HFF-Myc (cell line): ENCODE results near the gene RAE1.

Experiments used
- DNase-seq: peaks from one replicate; pipeline ENCODE4 v3.0.0-alpha.2; 2011; ENCODE audit warnings: low read depth; ENCODE audit errors: extremely low read depth
- H3K4me3 ChIP-seq: replicated peaks from 2 replicates; pipeline ENCODE4 v1.5.1; 2011; ENCODE audit warnings: low read depth, mild to moderate bottlenecking, control low read depth, low read length
- TF ChIP-seq, protein P1 (sequence below): IDR thresholded peaks from 2 replicates; pipeline ENCODE4 v1.5.1; 2012; ENCODE audit warnings: mild to moderate bottlenecking, low read depth, low read length, control low read depth; ENCODE audit errors: missing control alignments

The RAE1 gene

DNA sequence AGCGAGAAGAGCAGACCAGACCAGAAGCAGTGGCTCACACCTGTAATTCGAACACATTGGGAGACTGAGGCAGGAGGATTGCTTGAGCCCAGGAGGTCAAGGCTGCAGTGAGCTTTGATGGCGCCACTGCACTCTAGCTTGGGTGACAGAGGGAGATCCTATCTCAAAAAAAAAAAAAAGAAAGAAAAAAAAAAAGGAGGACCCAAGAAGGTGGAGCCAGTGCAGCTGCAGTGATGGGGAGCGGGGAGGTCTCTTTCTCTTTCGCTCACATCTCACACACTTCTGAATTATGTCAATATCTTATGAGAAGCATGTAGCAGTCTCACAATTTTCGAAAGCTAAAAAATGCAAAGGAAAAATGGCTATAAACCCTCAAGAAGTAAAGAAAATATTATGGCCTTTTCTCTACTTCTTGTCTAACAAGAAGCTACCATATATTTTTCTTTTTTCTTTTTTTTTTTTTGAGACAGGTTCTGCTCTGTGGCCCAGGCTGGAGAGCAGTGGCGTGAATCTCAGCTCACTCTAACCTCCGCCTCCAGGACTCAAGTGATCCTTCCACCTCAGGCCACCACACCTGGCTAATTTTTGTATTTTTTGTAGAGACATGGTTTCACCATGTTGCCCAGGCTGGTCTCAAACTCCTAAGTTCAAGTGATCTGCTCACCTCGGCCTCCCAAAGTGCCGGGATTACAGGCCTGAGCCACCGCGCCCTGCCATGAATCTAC lies 25.3 kb upstream of the RAE1 start:
- TF ChIP-seq, protein P1, sequence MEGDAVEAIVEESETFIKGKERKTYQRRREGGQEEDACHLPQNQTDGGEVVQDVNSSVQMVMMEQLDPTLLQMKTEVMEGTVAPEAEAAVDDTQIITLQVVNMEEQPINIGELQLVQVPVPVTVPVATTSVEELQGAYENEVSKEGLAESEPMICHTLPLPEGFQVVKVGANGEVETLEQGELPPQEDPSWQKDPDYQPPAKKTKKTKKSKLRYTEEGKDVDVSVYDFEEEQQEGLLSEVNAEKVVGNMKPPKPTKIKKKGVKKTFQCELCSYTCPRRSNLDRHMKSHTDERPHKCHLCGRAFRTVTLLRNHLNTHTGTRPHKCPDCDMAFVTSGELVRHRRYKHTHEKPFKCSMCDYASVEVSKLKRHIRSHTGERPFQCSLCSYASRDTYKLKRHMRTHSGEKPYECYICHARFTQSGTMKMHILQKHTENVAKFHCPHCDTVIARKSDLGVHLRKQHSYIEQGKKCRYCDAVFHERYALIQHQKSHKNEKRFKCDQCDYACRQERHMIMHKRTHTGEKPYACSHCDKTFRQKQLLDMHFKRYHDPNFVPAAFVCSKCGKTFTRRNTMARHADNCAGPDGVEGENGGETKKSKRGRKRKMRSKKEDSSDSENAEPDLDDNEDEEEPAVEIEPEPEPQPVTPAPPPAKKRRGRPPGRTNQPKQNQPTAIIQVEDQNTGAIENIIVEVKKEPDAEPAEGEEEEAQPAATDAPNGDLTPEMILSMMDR: no peak
- H3K4me3 ChIP-seq: no peak overlapping the region
- no peak for DNase-seq

DNA sequence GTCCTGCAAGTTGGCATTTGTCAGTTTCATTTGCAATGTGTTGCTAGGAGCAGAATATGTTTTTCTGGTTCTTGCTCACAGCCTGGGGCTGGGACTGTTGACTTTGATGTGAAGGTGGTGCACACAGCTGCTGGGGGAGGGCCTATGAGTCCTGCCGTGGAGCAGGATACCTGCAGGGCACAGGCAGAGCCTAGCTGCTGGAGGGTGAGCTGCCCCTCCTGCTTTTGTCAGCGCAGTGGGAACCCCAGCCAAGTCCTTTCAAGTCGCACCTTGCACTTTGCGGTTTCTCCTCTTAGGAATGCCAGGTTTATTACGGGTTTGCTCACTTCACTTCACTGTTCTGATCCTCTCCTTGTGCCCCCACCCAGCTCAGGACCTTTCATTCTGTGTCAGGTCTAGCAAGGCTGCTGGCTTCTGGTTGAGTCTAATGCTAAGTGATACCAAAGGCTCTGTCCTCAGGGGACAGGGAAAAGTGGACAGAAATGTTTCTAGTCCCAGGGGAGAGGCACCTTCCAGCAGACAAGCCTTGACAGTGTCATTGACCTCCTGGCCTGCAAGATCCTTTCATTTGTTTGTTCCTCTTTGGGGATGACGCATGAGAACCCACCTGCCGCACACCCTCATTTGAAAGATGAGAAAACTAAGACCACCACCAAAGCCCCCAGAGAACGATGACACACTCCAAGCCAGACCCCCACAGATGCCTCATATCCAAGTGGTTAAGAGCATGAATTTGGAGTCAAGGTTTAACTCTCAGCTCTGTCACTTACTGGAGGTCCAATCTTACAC lies 24.2 kb upstream of the RAE1 start:
- no peak overlapping the region for H3K4me3 ChIP-seq
- TF ChIP-seq, protein P1: no peak
- DNase-seq: no peak

DNA sequence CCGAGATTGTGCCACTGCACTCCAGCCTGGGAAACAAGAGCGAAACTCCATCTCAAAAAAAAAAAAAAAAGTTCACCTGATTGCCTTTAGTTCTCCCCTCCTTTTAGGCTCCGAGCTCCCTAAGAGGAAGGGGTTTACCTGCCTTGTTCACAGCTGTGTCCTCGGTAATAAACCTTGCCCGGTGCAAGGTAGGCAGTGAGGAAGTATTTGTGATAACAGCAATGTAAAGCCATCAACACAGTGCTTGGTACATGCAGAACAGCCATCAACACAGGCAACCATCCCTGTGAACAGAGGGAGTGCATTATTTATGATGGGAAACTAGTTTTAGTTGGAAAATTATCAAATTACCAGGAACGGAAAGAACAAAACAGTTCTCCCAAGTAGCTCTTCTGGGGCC lies 23.2 kb upstream of the RAE1 start:
- TF ChIP-seq, protein P1: no peak
- DNase-seq: no peak
- H3K4me3 ChIP-seq: no peak overlapping the region

DNA sequence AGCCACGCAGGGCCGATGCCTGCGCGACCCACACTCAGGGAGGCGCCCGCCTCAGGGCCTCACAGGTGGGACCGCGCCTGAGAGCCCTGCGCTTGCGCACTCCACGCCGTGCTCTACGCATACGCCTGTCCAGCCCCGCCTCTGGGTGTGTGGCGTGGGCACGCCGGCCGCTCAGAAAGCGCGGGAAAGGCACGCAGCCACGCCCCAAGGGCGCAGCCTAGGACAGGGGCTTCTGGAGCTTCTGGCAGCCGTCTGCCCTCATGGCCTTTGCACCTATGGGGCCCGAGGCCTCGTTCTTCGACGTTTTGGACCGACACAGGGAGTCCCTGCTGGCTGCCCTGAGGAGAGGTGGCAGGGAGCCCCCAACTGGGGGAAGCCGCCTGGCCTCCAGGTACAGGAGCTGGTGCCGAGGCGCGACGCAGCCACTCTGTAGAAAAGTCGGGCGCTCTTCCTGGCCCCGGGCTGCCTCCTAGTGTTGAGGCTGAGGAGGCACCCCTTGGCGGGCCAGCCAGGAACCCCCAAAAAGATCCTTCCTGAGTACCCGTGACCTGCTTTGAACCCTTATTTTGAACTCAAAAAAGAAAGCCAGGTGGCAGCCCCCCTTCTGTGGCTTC lies 21.3 kb upstream of the RAE1 start, which contains the start of gene SPO11:
TSS of gene SPO11 (plus strand) at position 196 of the 614 bp plus-strand sequence. CDS start at position 261, 65 bp downstream.
- no peak for DNase-seq
- H3K4me3 ChIP-seq: no peak within 1 kb of the TSS
- TF ChIP-seq, protein P1: peak; percentile 40

DNA sequence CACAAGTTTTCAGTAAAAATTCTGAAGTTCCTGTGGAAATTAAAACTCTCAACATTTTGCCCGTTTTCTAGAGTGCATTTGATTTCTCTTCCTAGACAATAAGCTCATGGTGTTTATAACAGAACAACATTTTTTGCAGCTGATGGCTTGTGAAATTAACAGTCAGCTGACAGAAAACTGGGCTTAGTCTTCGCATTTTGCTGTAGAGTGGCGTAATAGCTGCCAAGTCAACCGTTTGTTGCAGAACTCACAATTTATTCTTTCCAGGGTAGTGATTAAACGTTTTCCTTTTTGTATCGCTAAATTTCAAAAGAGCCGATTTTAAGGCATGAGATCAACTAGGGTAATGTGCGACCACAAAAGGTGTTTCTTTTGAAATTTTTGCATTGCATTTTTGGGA lies 20.1 kb upstream of the RAE1 start:
- DNase-seq: no peak
- TF ChIP-seq, protein P1: no peak
- no peak overlapping the region for H3K4me3 ChIP-seq

DNA sequence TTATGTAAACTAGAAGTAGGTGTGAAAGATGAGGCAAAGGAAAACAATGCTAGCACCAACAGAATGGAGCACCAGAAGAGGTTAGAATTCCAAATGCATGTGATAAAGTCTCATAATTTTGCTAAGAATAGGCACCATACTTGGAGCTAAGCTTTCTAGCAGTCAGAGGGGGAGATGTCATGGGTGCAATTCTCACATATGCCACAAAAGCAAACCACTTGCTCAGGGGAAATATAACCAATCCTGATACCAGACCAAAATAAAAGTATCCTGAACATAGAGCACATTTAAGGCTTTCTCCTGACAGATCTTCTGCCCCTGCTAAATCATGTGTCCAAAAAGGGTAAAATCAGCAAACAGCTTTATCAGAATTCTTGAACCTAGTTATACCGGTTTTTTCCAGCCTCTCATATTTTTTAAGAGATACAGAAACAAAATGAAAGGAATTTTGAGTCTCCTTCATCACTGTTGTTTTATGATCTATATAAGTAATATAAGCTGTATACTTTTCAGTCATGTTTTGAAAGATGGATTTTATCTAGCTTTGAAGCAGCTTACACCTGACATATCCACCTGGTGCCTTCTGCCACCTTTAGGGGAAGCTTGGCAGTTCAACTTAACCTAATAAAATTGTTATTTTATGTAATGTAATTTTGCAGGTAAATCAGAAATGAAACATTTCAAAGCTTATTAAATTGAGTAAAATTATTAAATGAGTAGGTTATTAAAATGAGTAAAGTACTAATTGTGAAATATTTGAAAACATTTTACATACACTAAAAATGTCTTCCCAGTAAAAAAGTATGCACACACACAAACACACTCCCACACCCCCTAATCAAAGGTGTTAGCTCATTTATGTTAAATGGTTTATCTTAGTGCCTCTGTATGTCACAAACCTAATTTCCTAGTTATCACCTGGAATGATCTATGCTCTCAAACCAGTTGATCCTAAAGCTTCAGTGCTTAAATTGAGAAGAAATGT lies 18.7 kb upstream of the RAE1 start:
- no peak for DNase-seq
- TF ChIP-seq, protein P1: peak; percentile 5
- H3K4me3 ChIP-seq: no peak overlapping the region
